SK-N-SH (cell line): Measurements from ENCODE around the gene PDK2. TPM values are rescaled to one million over a fixed set of nuclear protein-coding genes. Genes with fewer than 3 reads are reported as not detected.
A peak's percentile ranks its signal among the peaks of the same experiment; 100 is the strongest.

Source experiments
- CTCF ChIA-PET: fragments of 300-600, 350-600 bp; formaldehyde crosslinking; extraction: SDS; loops from one replicate; lab custom pipeline; 2021; lab: Yijun Ruan, JAX
- POLR2A ChIA-PET: fragments of 350-600 bp; sonication (Branson Sonifier 250); formaldehyde crosslinking; extraction: SDS; loops from one replicate; lab custom pipeline; 2020; ENCODE audit warnings: antibody characterized with exemption, inconsistent platforms; lab: Yijun Ruan, JAX
- DNase-seq: peaks from one replicate; pipeline ENCODE4 v3.0.0; 2012
- H2AFZ ChIP-seq: fragments of 200-600 bp; sonication (generic); 2 replicates; pipeline ENCODE4 v1.8.1; 2016; ENCODE audit warnings: antibody characterized with exemption, mild to moderate bottlenecking, low read depth
- H3F3A ChIP-seq: fragments of 200-600 bp; sonication (generic); replicated peaks from 2 replicates; pipeline ENCODE3; 2016; ENCODE audit warnings: antibody characterized with exemption, mild to moderate bottlenecking; ENCODE audit not compliant: insufficient read depth
- H3K27ac ChIP-seq, 2 experiments: fragments of 200-500 bp in 1 of 2; fragments of 200-600 bp in 1 of 2; sonication (Bioruptor generic) in 1 of 2; sonication (generic), shearing (Covaris generic) in 1 of 2; 2 replicates each; pipeline versions ENCODE4 v1.5.1 to v1.6.1; 2014 to 2016; ENCODE audit warnings: low read depth in 2 of 2, inconsistent platforms in 1 of 2, low read length in 1 of 2, mild to moderate bottlenecking in 1 of 2, mixed read lengths in 1 of 2
- H3K27me3 ChIP-seq: fragments of 200-600 bp; sonication (generic), shearing (Covaris generic); 2 replicates; pipeline ENCODE4 v1.6.1; 2016; ENCODE audit warnings: mixed run types; ENCODE audit not compliant: insufficient read depth
- H3K36me3 ChIP-seq, 2 experiments: fragments of 200-500 bp in 1 of 2; fragments of 200-600 bp in 1 of 2; sonication (Bioruptor generic) in 1 of 2; sonication (generic) in 1 of 2; replicated peaks in 1 of 2; 2 replicates each; pipeline versions ENCODE3 to v1.5.1; 2014 to 2016; ENCODE audit warnings: low read length in 1 of 2, mild to moderate bottlenecking in 1 of 2; ENCODE audit not compliant: insufficient read depth in 2 of 2, control insufficient read depth in 1 of 2
- H3K4me1 ChIP-seq, 2 experiments: fragments of 200-500 bp in 1 of 2; fragments of 200-600 bp in 1 of 2; sonication (Bioruptor generic) in 1 of 2; sonication (generic), shearing (Covaris generic) in 1 of 2; 2 replicates each; pipeline versions ENCODE4 v1.5.1 to v1.6.1; 2014 to 2016; ENCODE audit warnings: low read depth in 1 of 2, low read length in 1 of 2, mixed run types in 1 of 2; ENCODE audit not compliant: insufficient read depth in 2 of 2, control insufficient read depth in 1 of 2
- H3K4me2 ChIP-seq: fragments of 200-600 bp; sonication (generic), shearing (Covaris generic); 2 replicates; pipeline ENCODE4 v1.6.1; 2017; ENCODE audit warnings: mixed run types
- H3K4me3 ChIP-seq, 2 experiments: fragments of 200-500 bp in 1 of 2; fragments of 200-600 bp in 1 of 2; sonication (Bioruptor generic) in 1 of 2; sonication (generic), shearing (Covaris generic) in 1 of 2; 2 replicates each; pipeline versions ENCODE4 v1.5.1 to v1.8.1; 2014 to 2016; ENCODE audit warnings: low read depth in 2 of 2, inconsistent platforms in 1 of 2, low read length in 1 of 2, mild to moderate bottlenecking in 1 of 2, mixed read lengths in 1 of 2, moderate library complexity in 1 of 2
- H3K79me2 ChIP-seq: fragments of 200-600 bp; sonication (generic); 2 replicates; pipeline ENCODE4 v1.8.1; 2017; ENCODE audit warnings: mild to moderate bottlenecking; ENCODE audit not compliant: insufficient read depth
- H3K9ac ChIP-seq: fragments of 200-600 bp; sonication (generic); 2 replicates; pipeline ENCODE4 v1.6.1; 2017; ENCODE audit warnings: mixed run types
- H3K9me2 ChIP-seq: fragments of 200-600 bp; sonication (generic); 2 replicates; pipeline ENCODE4 v1.6.1; 2017; ENCODE audit warnings: mixed run types
- H3K9me3 ChIP-seq: fragments of 200-600 bp; sonication (generic); 2 replicates; pipeline ENCODE4 v1.6.1; 2017; ENCODE audit warnings: mixed run types, mild to moderate bottlenecking, moderate library complexity
- H4K20me1 ChIP-seq: fragments of 200-600 bp; sonication (generic); 2 replicates; pipeline ENCODE4 v1.6.1; 2017; ENCODE audit warnings: mild to moderate bottlenecking, mixed run types; ENCODE audit not compliant: insufficient read depth
- CTCF ChIP-seq: fragments of 200-600 bp; sonication (generic); IDR thresholded peaks from 2 replicates; pipeline ENCODE4 v1.6.1; 2017; ENCODE audit warnings: antibody characterized with exemption, mild to moderate bottlenecking, moderate library complexity
- EP300 ChIP-seq, 2 experiments: IDR thresholded peaks; 2 replicates each; pipeline versions ENCODE4 v1.4.0 to v1.6.1; 2012; ENCODE audit warnings: borderline replicate concordance in 1 of 2, low read depth in 1 of 2, low read length in 1 of 2
- EZH2phosphoT487 ChIP-seq: fragments of 200-600 bp; sonication (generic); IDR thresholded peaks from 2 replicates; pipeline ENCODE4 v1.6.1; 2017; ENCODE audit warnings: low read depth, mixed run types, mild to moderate bottlenecking, antibody characterized with exemption, moderate library complexity, borderline replicate concordance
- GATA2 ChIP-seq: sonication (generic); formaldehyde crosslinking; IDR thresholded peaks from 2 replicates; pipeline ENCODE4 v1.5.0; 2020; ENCODE audit warnings: mild to moderate bottlenecking, missing genetic modification reagents
- JUND ChIP-seq: IDR thresholded peaks from 2 replicates; pipeline ENCODE4 v1.4.0; 2012
- MEF2A ChIP-seq: IDR thresholded peaks from 2 replicates; pipeline ENCODE4 v1.4.0; 2012; ENCODE audit warnings: low read depth, borderline replicate concordance
- NFIC ChIP-seq: IDR thresholded peaks from 2 replicates; pipeline ENCODE4 v1.4.0; 2012; ENCODE audit warnings: borderline replicate concordance
- RAD21 ChIP-seq: IDR thresholded peaks from 2 replicates; pipeline ENCODE4 v1.6.1; 2012; ENCODE audit warnings: mild to moderate bottlenecking, low read length
- REST ChIP-seq: IDR thresholded peaks from 2 replicates; pipeline ENCODE4 v1.6.1; 2012; ENCODE audit warnings: mild to moderate bottlenecking, low read depth, low read length, moderate library complexity
- RFX5 ChIP-seq: IDR thresholded peaks from 2 replicates; pipeline ENCODE4 v1.6.1; 2012; ENCODE audit warnings: mild to moderate bottlenecking, improper control_type of control experiment, low read length
- RXRA ChIP-seq: IDR thresholded peaks from 2 replicates; pipeline ENCODE4 v1.4.0; 2012; ENCODE audit warnings: low read depth, mild to moderate bottlenecking, borderline replicate concordance
- SIN3A ChIP-seq: IDR thresholded peaks from 2 replicates; pipeline ENCODE4 v1.6.1; 2012; ENCODE audit warnings: low read depth, mild to moderate bottlenecking, low read length, moderate library complexity, borderline replicate concordance
- SMC3 ChIP-seq: IDR thresholded peaks from 2 replicates; pipeline ENCODE4 v1.6.1; 2012; ENCODE audit warnings: low read depth, low read length, improper control_type of control experiment
- TAF1 ChIP-seq: IDR thresholded peaks from 2 replicates; pipeline ENCODE4 v1.6.1; 2012; ENCODE audit warnings: low read depth, mild to moderate bottlenecking, low read length, moderate library complexity, borderline replicate concordance
- TCF12 ChIP-seq: IDR thresholded peaks from 2 replicates; pipeline ENCODE4 v1.4.0; 2012
- USF1 ChIP-seq: IDR thresholded peaks from 2 replicates; pipeline ENCODE4 v1.4.0; 2012; ENCODE audit warnings: low read depth, borderline replicate concordance
- USF2 ChIP-seq: fragments of 150-350 bp; IDR thresholded peaks from 2 replicates; pipeline ENCODE4 v1.6.1; 2017; ENCODE audit warnings: antibody characterized with exemption, low read length, low read depth, borderline replicate concordance
- YY1 ChIP-seq: IDR thresholded peaks from 2 replicates; pipeline ENCODE4 v1.4.0; 2012; ENCODE audit warnings: low read depth, mild to moderate bottlenecking
- ZBTB33 ChIP-seq: IDR thresholded peaks from 2 replicates; pipeline ENCODE4 v1.4.0; 2012; ENCODE audit warnings: low read depth, borderline replicate concordance
- WGBS: methylation state at CpG from one replicate; pipeline ENCODE4 v1.1.6; 2017; ENCODE audit warnings: low lambda C conversion rate; 5-methylcytosine and 5-hydroxymethylcytosine counted together
- polyA plus RNA-seq, 3 experiments: library from polyadenylated mRNA; depleted of rRNA; stranded (reverse); fragments of >200 nt; gene quantifications; 2 replicates each; pipeline ENCODE4 v1.2.3, GENCODE V29; 2012

Gene PDK2
- polyA plus RNA-seq, 1 of the 3 experiments (the other 2 are of a cell fraction): 124 TPM

GRCh38 chr17:50095626-50096037 is 481 bp downstream of the PDK2 start:
- H4K20me1 ChIP-seq: peaks cover 29% of the 10 kb centered on the region
- H3K9me2 ChIP-seq: no peaks in the 10 kb centered on the region
- POLR2A ChIA-PET: interaction anchor here (2.2 kb wide), 1 partner anchor 34 kb away, joined by 9 read pairs; the partner anchor contains the start of gene SAMD14
- TF ChIP-seq MEF2A (no peak), GATA2 (CRISPR knock-in tag) (no peak), TAF1 (no peak), NFIC (no peak), JUND (no peak), YY1 (no peak), SIN3A (no peak), RXRA (no peak), CTCF (no peak), USF2 (no peak), EZH2phosphoT487 (no peak), ZBTB33 (no peak), EP300 (IDR thresholded peaks at IDR 0.05; ENCODE audit: borderline replicate concordance in 1 of 2, low read depth in 1 of 2, low read length in 1 of 2) (no peak), TCF12 (no peak), RFX5 (no peak), SMC3 (no peak), USF1 (no peak), REST (no peak), RAD21 (no peak)
- WGBS: 3% methylated on average over 12 of the region's 12 CpGs
- no peaks in the 10 kb centered on the region for H3K79me2 ChIP-seq
- H2AFZ ChIP-seq: peak overlapping the region; percentile 76; the same call in 1 of the 2 replicates
- peak overlapping the region; percentile 100 for H3K4me2 ChIP-seq
- CTCF ChIA-PET: interaction anchor here (0.9 to 15.0 kb wide), 14 partner anchors 8 to 302 kb away, joined by 3 to 297 read pairs (median 16); partner anchors contain the start of gene LRRC59
- no peaks in the 10 kb centered on the region for H3K9me3 ChIP-seq
- peak overlapping the region; percentile 58 to 83; a peak in 3 of 4 replicates for H3K27ac ChIP-seq
- H3K9ac ChIP-seq: peak overlapping the region; percentile 82
- H3K4me1 ChIP-seq: peaks cover 3 to 18% of the 10 kb centered on the region in 2 experiments; a peak in 1 of 4 replicates
- H3K4me3 ChIP-seq: peak overlapping the region; percentile 75 to 84
- peaks cover 51% of the 10 kb centered on the region for H3F3A ChIP-seq
- peak; percentile 80 for DNase-seq
- H3K27me3 ChIP-seq: no peaks in the 10 kb centered on the region
- peaks cover 10 to 25% of the 10 kb centered on the region in 2 experiments for H3K36me3 ChIP-seq
